NK-92 treated with Interleukin-12 subunit alpha and Interleukin-12 subunit beta, amount 100 ng/mL, for 24 hours (cell line): ENCODE data around the gene MAGEL2.

Source experiments
- DNase-seq: peaks from one replicate; lab custom pipeline; 2025; lab: John Stamatoyannopoulos, UW

Gene MAGEL2

GRCh38 chr15:23647421-23648370 is at the start of gene MAGEL2:
MAGEL2 (minus strand) TSS chr15:23647867; CDS start chr15:23647742, 125 bp downstream.
- DNase-seq: no peak

GRCh38 chr15:23695282-23695681 is 47.6 kb upstream of the MAGEL2 start:
- no peak for DNase-seq

- DNase-seq: no peak
Measured at GRCh38 chr15:23694592-23694991, 46.9 kb upstream of the MAGEL2 start.

GRCh38 chr15:23690450-23690852 is 42.8 kb upstream of the MAGEL2 start:
- no peak for DNase-seq

GRCh38 chr15:23690015-23690414 is 42.3 kb upstream of the MAGEL2 start:
- no peak for DNase-seq

GRCh38 chr15:23687143-23687470 is 39.4 kb upstream of the MAGEL2 start, which contains the start of gene NDN:
NDN (minus strand) TSS chr15:23687305; CDS start chr15:23687217, 88 bp downstream.
- DNase-seq: no peak

- DNase-seq: no peak
Measured at GRCh38 chr15:23686466-23687142, 38.9 kb upstream of the MAGEL2 start.

- no peak for DNase-seq
Measured at GRCh38 chr15:23671481-23671880, 23.8 kb upstream of the MAGEL2 start.

- no peak for DNase-seq
Measured at GRCh38 chr15:23670970-23671369, 23.3 kb upstream of the MAGEL2 start.

- DNase-seq: no peak
Measured at GRCh38 chr15:23663232-23663631, 15.6 kb upstream of the MAGEL2 start.

- no peak for DNase-seq
Measured at GRCh38 chr15:23648920-23649515, 1.4 kb upstream of the MAGEL2 start.

GRCh38 chr15:23647001-23647295 is 719 bp downstream of the MAGEL2 start:
- no peak for DNase-seq

- no peak for DNase-seq
Measured at GRCh38 chr15:23646165-23647000, 1.3 kb downstream of the MAGEL2 start.

GRCh38 chr15:23645371-23646164 is 2.1 kb downstream of the MAGEL2 start:
- DNase-seq: no peak

GRCh38 chr15:23644829-23645228 is 2.8 kb downstream of the MAGEL2 start:
- DNase-seq: no peak

GRCh38 chr15:23642413-23643044 is 5.1 kb downstream of the MAGEL2 start:
- DNase-seq: peak; percentile 10

- no peak for DNase-seq
Measured at GRCh38 chr15:23634181-23634580, 13.5 kb downstream of the MAGEL2 start.

GRCh38 chr15:23629234-23629805 is 18.3 kb downstream of the MAGEL2 start:
- DNase-seq: no peak

GRCh38 chr15:23628612-23629233 is 18.9 kb downstream of the MAGEL2 start:
- DNase-seq: no peak

GRCh38 chr15:23616536-23616935 is 31.1 kb downstream of the MAGEL2 start:
- no peak for DNase-seq
